Psoas muscle (tissue), 8 donors: ENCODE results near the gene UAP1. TPM values are rescaled to one million over a fixed set of nuclear protein-coding genes. Genes with fewer than 3 reads are reported as not detected.
A peak's percentile ranks its signal among the peaks of the same experiment; 100 is the strongest.
"Not testable (repeated sequence)": the region's sequence is repeated elsewhere in the genome, so short reads cannot be mapped to it uniquely, and the experiment has no call there.

Source experiments
- ATAC-seq, 4 donors: fragments of 200-7000 bp; cut with Tn5 transposase; one replicate each; pipeline ENCODE4 v1.9.1; 2020; ENCODE audit warnings: moderate library complexity in 3 of 4, mild to moderate bottlenecking in 2 of 4
- DNase-seq, 2 donors: peaks; one replicate each; pipeline ENCODE4 v3.0.0-alpha.2; 2020
- H3K27ac ChIP-seq: fragments of 200-600 bp; one replicate; pipeline ENCODE4 v1.8.0; 2022
- H3K27me3 ChIP-seq, 3 donors: fragments of 200-600 bp in 1 of 3; one replicate each; pipeline versions ENCODE4 v1.6.1 to v1.8.0; 2013 to 2022; ENCODE audit warnings: low read length in 2 of 3, mild to moderate bottlenecking in 2 of 3, moderate library complexity in 1 of 3; ENCODE audit not compliant: insufficient read depth in 3 of 3
- H3K36me3 ChIP-seq, 2 donors: fragments of 200-600 bp in 1 of 2; one replicate each; pipeline versions ENCODE4 v1.6.1 to v1.8.0; 2013 to 2022; ENCODE audit warnings: low read depth in 1 of 2, mild to moderate bottlenecking in 1 of 2, moderate library complexity in 1 of 2; ENCODE audit not compliant: insufficient read depth in 1 of 2
- H3K4me1 ChIP-seq: fragments of 200-600 bp; one replicate; pipeline ENCODE4 v1.8.0; 2022
- H3K4me3 ChIP-seq: fragments of 200-600 bp; one replicate; pipeline ENCODE4 v1.8.0; 2022; ENCODE audit warnings: mild to moderate bottlenecking
- H3K9me3 ChIP-seq: fragments of 200-600 bp; one replicate; pipeline ENCODE4 v1.8.0; 2022
- CTCF ChIP-seq: fragments of 200-600 bp; IDR thresholded peaks from one replicate; pipeline ENCODE4 v1.8.0; 2022; ENCODE audit warnings: antibody characterized with exemption
- WGBS, 3 donors: extraction: QIAGEN DNeasy Blood & Tissue Kit; methylation state at CpG; one replicate each; pipeline versions ENCODE4 v1.1.6 to v1.1.7; 2013; 5-methylcytosine and 5-hydroxymethylcytosine counted together
- intact Hi-C, 2 donors: fragments of 100-400 bp; cut with DNase I; formaldehyde crosslinking; loops; one replicate each; pipeline versions ENCODE4 v1.11.0 to v1.14.2; 2022
- polyA plus RNA-seq, 3 donors: library from polyadenylated mRNA; stranded (reverse); fragments of 200-250 nt; gene quantifications; one replicate each; pipeline ENCODE4 v1.2.3, GENCODE V29; 2013
- total RNA-seq, 4 donors: library from RNA; stranded (reverse); fragmentation: NEBNext Ultra II Directional in 2 of 4; extraction: Animal tissue kit (Norgen Biotek cat#: 25700) in 2 of 4; gene quantifications; one replicate each; pipeline versions ENCODE4 v1.2.1 to v1.2.4, GENCODE V29; 2021 to 2023
- donor health status: healthy with polysubstance abuse.
- donor health status: DM: no; HTN: no; CAD: no; lungs with moderate emphysema.
- donor health status: Bipolar disorder and iron deficiency.
- donor health status: healthy.
- donor health status: DM: yes; HTN: yes; CAD: no.
- donor health status: DM: no; HTN: no; CAD: no.
- donor health status: DM: no; HTN: no; CAD: no.
- donor health status: DM: yes; HTN: yes; CAD: no.

The UAP1 gene
- total and polyA plus RNA-seq, 7 donors, result 24.1 to 147 (median 40.1) TPM

- no peak overlapping the region for H3K4me3 ChIP-seq
- no peaks in the 10 kb centered on the region for H3K27me3 ChIP-seq
- ATAC-seq (no peak), DNase-seq (no peak)
- H3K9me3 ChIP-seq, result no peaks in the 10 kb centered on the region
- H3K4me1 ChIP-seq, result peaks cover 13% of the 10 kb centered on the region
- intact Hi-C loops, result no loop called here
- WGBS, 3 donors, result 93 to 100% (median 93%) methylated on average over 1 of the region's 1 CpG
- H3K27ac ChIP-seq, result no peak overlapping the region
- H3K36me3 ChIP-seq, result peaks cover 1 to 22% of the 10 kb centered on the region in 2 donors
- no peak for TF ChIP-seq CTCF
Observed at GRCh38 chr1:162573136-162573535, 11.6 kb downstream of the UAP1 start.

- ATAC-seq, result no peak
- Histone ChIP-seq H3K27me3 (no peaks in the 10 kb centered on the region), H3K4me1 (peaks cover 14% of the 10 kb centered on the region), H3K27ac (no peak overlapping the region), H3K4me3 (no peak overlapping the region), H3K36me3 (peaks cover 0 to 35% of the 10 kb centered on the region in 2 donors), H3K9me3 (no peaks in the 10 kb centered on the region)
- DNase-seq, result no peak
- intact Hi-C loops, result no loop called here
- TF ChIP-seq CTCF, result no peak
- WGBS, 3 donors, result 60 to 76% (median 72%) methylated on average over 4 of the region's 4 CpGs
Observed at GRCh38 chr1:162578071-162578700, 16.7 kb downstream of the UAP1 start.

- 80 to 85% (median 82%) methylated on average over 1 of the region's 1 CpG for WGBS, 3 donors
- DNase-seq (no peak), ATAC-seq (no peak)
- no peak overlapping the region for H3K4me3 ChIP-seq
- intact Hi-C loops, result no loop called here
- no peaks in the 10 kb centered on the region for H3K27me3 ChIP-seq
- TF ChIP-seq CTCF, result no peak
- no peak overlapping the region for H3K27ac ChIP-seq
- peaks cover 3 to 42% of the 10 kb centered on the region in 2 donors for H3K36me3 ChIP-seq
- no peaks in the 10 kb centered on the region for H3K9me3 ChIP-seq
- peaks cover 14% of the 10 kb centered on the region for H3K4me1 ChIP-seq
Observed at GRCh38 chr1:162578936-162579335, 17.4 kb downstream of the UAP1 start.

- peaks cover 14% of the 10 kb centered on the region for H3K4me1 ChIP-seq
- peak; percentile 73 to 94 (median 92) for ATAC-seq
- intact Hi-C loops, result no loop called here
- DNase-seq, result no peak
- no peak overlapping the region for H3K4me3 ChIP-seq
- H3K9me3 ChIP-seq, result no peaks in the 10 kb centered on the region
- peak overlapping the region; percentile 25 for H3K27ac ChIP-seq
- no peak for TF ChIP-seq CTCF
- no peaks in the 10 kb centered on the region for H3K27me3 ChIP-seq
- H3K36me3 ChIP-seq, result peaks cover 7 to 56% of the 10 kb centered on the region in 2 donors
Observed at GRCh38 chr1:162580308-162580707, 18.8 kb downstream of the UAP1 start.

GRCh38 chr1:162582901-162583300 lies 21.4 kb downstream of the UAP1 start:
- 82 to 99% (median 91%) methylated on average over 5 to 6 of the region's 6 CpGs for WGBS, 3 donors
- Histone ChIP-seq H3K36me3 (peaks cover 12 to 59% of the 10 kb centered on the region in 2 donors), H3K4me1 (peaks cover 14% of the 10 kb centered on the region)
- intact Hi-C loops, H3K27ac ChIP-seq, H3K9me3 ChIP-seq, H3K27me3 ChIP-seq, DNase-seq, ATAC-seq, H3K4me3 ChIP-seq: not testable (repeated sequence)

- H3K4me3 ChIP-seq, DNase-seq: not testable (repeated sequence)
- WGBS, 3 donors, result 94 to 99% (median 96%) methylated on average over 4 of the region's 4 CpGs
Observed at GRCh38 chr1:162585101-162585500, 23.6 kb downstream of the UAP1 start.

More at GRCh38 chr1:162585101-162585500, 23.6 kb downstream of the UAP1 start:
- H3K36me3 ChIP-seq, result peaks cover 14 to 76% of the 10 kb centered on the region in 2 donors
- ATAC-seq, H3K27me3 ChIP-seq, H3K9me3 ChIP-seq, H3K4me1 ChIP-seq, H3K27ac ChIP-seq, intact Hi-C loops: not testable (repeated sequence)
